ENCODE results near the gene ANO8.

GRCh38 chr19:17325881-17326594 lies 8.6 kb downstream of the ANO8 start:
- TF ChIP-seq KDM5A (IDR thresholded peaks at IDR 0.05; ENCODE audit: low read length) = no peak
- no peak for TF ChIP-seq CTCF (IDR thresholded peaks at IDR 0.05; ENCODE audit: control extremely low read depth in 1 of 3, insufficient read depth in 1 of 3, low read depth in 1 of 3, low read length in 3 of 3)
- no peak for TF ChIP-seq SAP30 (IDR thresholded peaks at IDR 0.05; ENCODE audit: insufficient read depth, insufficient replicate concordance, low read length)
- TF ChIP-seq MAFK (IDR thresholded peaks at IDR 0.05; ENCODE audit: low read depth, low read length) = no peak
- no peak for TF ChIP-seq RAD21 (IDR thresholded peaks at IDR 0.05 in 1 of 2, conservative IDR thresholded peaks at IDR 0.05 in 1 of 2; ENCODE audit: low read depth in 2 of 2, low read length in 2 of 2)
- TF ChIP-seq EZH2 (IDR thresholded peaks at IDR 0.05; ENCODE audit: low read depth, low read length, severe bottlenecking) = no peak
- TF ChIP-seq POLR2AphosphoS5 (IDR thresholded peaks at IDR 0.05; ENCODE audit: low read depth, low read length) = no peak
- no peak for TF ChIP-seq TEAD4 (IDR thresholded peaks at IDR 0.05; ENCODE audit: low read depth, low read length)
- TF ChIP-seq POLR2A (IDR thresholded peaks at IDR 0.05; ENCODE audit: control extremely low read depth in 1 of 2, low read depth in 2 of 2, low read length in 2 of 2) = no peak
- TF ChIP-seq TAF1 (IDR thresholded peaks at IDR 0.05; ENCODE audit: low read depth, low read length) = no peak

All from H1 (cell line).